PFSK-1 (cell line): Measurements from ENCODE around the gene MYH3.

Experiments
- FOXP2 ChIP-seq: optimal IDR thresholded peaks from 2 replicates; pipeline ENCODE3; 2011; ENCODE audit warnings: borderline replicate concordance, control low read depth, inconsistent platforms; ENCODE audit not compliant: insufficient read depth; ENCODE audit errors: extremely low read length, extremely low read depth
- POLR2AphosphoS5 ChIP-seq: IDR thresholded peaks from 2 replicates; pipeline ENCODE4 v1.6.1; 2012; ENCODE audit warnings: low read depth, mild to moderate bottlenecking, control low read depth, low read length, moderate library complexity
- SIN3A ChIP-seq: IDR thresholded peaks from 2 replicates; pipeline ENCODE4 v1.6.1; 2012; ENCODE audit warnings: mild to moderate bottlenecking, low read length, moderate library complexity, borderline replicate concordance; ENCODE audit not compliant: insufficient read depth
- TAF1 ChIP-seq: IDR thresholded peaks from 2 replicates; pipeline ENCODE4 v1.6.1; 2012; ENCODE audit warnings: low read length, control low read depth, borderline replicate concordance; ENCODE audit not compliant: insufficient read depth
- TF ChIP-seq, protein P1 (sequence below), 2 experiments: IDR thresholded peaks; 2 replicates each; pipeline versions ENCODE4 v1.6.1 to v1.8.0; 2011 to 2012; ENCODE audit warnings: low read depth in 2 of 2, low read length in 2 of 2, control low read depth in 1 of 2, inconsistent platforms in 1 of 2, mild to moderate bottlenecking in 1 of 2, moderate library complexity in 1 of 2; ENCODE audit not compliant: insufficient read depth in 1 of 2

MYH3 gene

DNA sequence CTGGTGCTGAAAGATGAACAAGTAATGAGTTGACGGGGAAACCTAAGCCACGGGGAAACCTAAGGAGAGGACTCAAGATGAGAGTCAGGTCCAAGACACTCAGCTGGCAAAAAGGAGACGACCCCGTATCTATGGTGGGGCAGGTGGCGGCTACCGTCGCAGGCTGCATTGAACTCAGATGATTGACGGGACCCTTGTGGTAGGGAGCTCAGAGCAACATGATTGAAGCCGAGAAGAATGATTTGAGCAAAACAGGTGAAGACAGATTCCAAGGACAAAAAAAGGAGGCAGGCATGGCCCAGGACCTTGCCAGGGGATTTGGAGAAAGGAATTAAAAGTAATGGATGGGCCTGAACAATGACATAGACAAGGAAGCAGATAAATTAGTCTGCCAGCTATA lies 7.5 kb upstream of the MYH3 start:
- no peak for TF ChIP-seq FOXP2
- TF ChIP-seq POLR2AphosphoS5 = no peak
- TF ChIP-seq TAF1 = no peak
- TF ChIP-seq, protein P1, sequence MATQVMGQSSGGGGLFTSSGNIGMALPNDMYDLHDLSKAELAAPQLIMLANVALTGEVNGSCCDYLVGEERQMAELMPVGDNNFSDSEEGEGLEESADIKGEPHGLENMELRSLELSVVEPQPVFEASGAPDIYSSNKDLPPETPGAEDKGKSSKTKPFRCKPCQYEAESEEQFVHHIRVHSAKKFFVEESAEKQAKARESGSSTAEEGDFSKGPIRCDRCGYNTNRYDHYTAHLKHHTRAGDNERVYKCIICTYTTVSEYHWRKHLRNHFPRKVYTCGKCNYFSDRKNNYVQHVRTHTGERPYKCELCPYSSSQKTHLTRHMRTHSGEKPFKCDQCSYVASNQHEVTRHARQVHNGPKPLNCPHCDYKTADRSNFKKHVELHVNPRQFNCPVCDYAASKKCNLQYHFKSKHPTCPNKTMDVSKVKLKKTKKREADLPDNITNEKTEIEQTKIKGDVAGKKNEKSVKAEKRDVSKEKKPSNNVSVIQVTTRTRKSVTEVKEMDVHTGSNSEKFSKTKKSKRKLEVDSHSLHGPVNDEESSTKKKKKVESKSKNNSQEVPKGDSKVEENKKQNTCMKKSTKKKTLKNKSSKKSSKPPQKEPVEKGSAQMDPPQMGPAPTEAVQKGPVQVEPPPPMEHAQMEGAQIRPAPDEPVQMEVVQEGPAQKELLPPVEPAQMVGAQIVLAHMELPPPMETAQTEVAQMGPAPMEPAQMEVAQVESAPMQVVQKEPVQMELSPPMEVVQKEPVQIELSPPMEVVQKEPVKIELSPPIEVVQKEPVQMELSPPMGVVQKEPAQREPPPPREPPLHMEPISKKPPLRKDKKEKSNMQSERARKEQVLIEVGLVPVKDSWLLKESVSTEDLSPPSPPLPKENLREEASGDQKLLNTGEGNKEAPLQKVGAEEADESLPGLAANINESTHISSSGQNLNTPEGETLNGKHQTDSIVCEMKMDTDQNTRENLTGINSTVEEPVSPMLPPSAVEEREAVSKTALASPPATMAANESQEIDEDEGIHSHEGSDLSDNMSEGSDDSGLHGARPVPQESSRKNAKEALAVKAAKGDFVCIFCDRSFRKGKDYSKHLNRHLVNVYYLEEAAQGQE (IDR thresholded peaks at IDR 0.05; ENCODE audit: insufficient read depth in 1 of 2, low read depth in 2 of 2, low read length in 2 of 2) = no peak
- no peak for TF ChIP-seq SIN3A

DNA sequence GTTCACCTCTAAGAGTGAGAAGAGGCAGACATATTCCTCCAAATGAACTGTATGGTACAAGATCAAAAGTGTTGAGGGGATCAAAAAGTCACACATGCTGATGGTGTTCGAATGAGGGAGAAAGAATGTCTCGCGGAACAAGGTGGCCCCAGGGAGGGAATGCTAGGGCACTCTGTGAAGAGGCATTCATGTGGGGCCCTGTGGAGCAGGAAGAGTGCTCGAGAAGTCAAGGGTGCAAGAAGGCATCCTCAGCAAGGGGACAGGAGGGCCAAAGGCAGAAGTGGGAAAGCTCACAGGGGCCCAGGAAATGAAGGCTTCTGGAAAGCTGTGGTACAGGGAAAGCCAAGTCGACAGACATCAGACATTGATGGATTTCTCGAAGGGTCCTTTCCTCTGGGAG lies 6.1 kb upstream of the MYH3 start:
- TF ChIP-seq FOXP2 (no peak), POLR2AphosphoS5 (no peak), SIN3A (no peak), TAF1 (no peak)
- TF ChIP-seq, protein P1 (IDR thresholded peaks at IDR 0.05; ENCODE audit: insufficient read depth in 1 of 2, low read depth in 2 of 2, low read length in 2 of 2) = no peak

DNA sequence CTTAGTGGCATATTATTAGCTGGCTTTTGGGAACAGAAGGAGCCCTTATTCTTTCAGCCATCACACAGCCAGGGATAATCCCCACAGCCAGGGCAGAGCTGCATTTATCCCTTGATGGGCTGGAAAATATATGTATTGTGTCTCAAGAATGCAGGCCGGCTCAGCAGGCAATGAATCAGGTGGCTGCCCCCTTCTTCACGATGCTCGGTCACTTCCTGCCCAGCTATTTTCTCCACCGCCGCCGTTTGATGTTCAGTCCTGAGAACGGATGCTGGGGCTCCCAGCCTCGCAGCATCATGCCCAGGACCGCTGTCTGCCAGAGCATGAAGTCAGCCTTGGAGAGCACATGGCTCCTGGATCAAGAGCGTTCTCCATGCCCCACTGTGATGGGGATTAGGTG lies 4.3 kb upstream of the MYH3 start:
- TF ChIP-seq FOXP2 (no peak), POLR2AphosphoS5 (no peak), TAF1 (no peak), SIN3A (no peak)
- TF ChIP-seq, protein P1 (IDR thresholded peaks at IDR 0.05; ENCODE audit: insufficient read depth in 1 of 2, low read depth in 2 of 2, low read length in 2 of 2) = no peak

DNA sequence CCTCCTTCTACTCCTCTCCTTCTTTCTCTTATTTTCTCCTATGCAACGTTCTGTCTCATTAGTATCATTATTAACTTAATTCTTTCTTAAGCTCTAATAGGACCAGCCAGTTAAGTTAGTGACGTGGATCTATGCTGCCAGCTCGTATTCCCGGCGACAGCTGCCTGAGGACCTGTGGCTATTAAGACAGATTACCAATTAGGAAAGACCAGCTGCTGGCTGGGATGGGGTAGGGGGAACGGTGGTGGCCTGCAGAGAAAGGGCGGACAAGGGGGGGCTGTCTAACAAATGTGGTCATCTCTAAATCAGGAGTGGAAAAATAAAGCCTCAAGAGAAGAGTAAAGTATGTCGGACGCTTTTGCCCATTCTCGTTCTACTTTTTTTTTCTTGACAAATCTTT lies 770 bp upstream of the MYH3 start:
- TF ChIP-seq, protein P1 (IDR thresholded peaks at IDR 0.05; ENCODE audit: insufficient read depth in 1 of 2, low read depth in 2 of 2, low read length in 2 of 2) = no peak
- TF ChIP-seq FOXP2 (no peak), SIN3A (no peak), TAF1 (no peak), POLR2AphosphoS5 (no peak)

DNA sequence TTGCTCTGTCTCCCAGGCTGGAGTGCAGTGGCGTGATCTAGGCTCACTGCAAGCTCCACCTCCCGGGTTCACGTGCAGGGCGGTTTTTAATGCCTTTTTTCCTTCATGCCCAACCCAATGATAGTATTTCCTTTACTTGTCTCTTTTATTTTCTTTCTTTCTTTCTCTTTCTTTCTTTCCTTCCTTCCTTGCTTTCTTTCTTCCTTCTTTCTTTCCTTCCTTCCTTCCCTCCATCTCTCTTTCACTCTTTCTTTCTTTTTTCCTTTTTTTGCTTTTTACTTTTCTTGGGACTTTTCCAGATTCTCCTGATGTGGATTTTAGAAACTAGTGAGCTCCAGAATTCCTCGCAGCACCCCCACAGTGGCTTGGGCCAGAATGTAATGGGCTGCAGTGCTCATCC lies 3.1 kb downstream of the MYH3 start:
- TF ChIP-seq, protein P1 (IDR thresholded peaks at IDR 0.05; ENCODE audit: insufficient read depth in 1 of 2, low read depth in 2 of 2, low read length in 2 of 2) = no peak
